NB4 (cell line): ENCODE data around the gene SCARB1.

Source experiments
- DNase-seq: peaks from one replicate; pipeline ENCODE4 v3.0.0; 2010; ENCODE audit warnings: low read depth
- H3K4me3 ChIP-seq: one replicate; pipeline ENCODE4 v1.5.1; 2011; ENCODE audit warnings: mild to moderate bottlenecking, low read depth, low read length, moderate library complexity
- CTCF ChIP-seq: IDR thresholded peaks from one replicate; pipeline ENCODE4 v1.5.1; 2012; ENCODE audit warnings: low read depth, low read length
- MYC ChIP-seq: IDR thresholded peaks from 2 replicates; pipeline ENCODE4 v1.6.1; 2011; ENCODE audit warnings: low read depth, low read length
- POLR2A ChIP-seq: IDR thresholded peaks from 2 replicates; pipeline ENCODE4 v1.6.1; 2011; ENCODE audit warnings: mild to moderate bottlenecking; ENCODE audit not compliant: insufficient read length; ENCODE audit errors: extremely low read depth
- TF ChIP-seq, protein P1 (sequence below): IDR thresholded peaks from 2 replicates; pipeline ENCODE4 v1.6.1; 2011; ENCODE audit warnings: low read depth, low read length

Gene SCARB1

DNA sequence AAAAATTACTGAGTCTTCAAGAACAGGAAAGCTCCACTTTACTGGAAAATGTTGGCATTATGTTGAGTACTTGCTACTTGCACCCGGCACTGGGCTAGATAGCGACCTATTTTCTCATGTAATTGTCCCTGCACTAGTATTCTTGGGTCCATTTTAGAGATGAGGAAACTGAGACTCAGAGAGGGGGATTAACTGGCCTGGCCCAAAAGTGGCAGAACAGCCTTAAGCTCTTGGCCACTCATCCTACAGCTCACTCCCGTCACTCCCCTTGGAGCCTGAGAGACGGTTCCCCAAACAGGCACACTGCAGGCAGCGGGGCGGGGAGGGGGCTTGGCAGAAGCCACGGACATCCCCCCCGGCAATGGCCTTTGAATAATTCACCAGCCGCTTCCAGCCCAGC, 113.9 kb downstream of the SCARB1 start:
- no peak for DNase-seq
- H3K4me3 ChIP-seq, result no peak overlapping the region
- TF ChIP-seq, protein P1, sequence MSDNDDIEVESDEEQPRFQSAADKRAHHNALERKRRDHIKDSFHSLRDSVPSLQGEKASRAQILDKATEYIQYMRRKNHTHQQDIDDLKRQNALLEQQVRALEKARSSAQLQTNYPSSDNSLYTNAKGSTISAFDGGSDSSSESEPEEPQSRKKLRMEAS, result no peak
- TF ChIP-seq CTCF, result no peak
- no peak for TF ChIP-seq POLR2A
- TF ChIP-seq MYC, result no peak

DNA sequence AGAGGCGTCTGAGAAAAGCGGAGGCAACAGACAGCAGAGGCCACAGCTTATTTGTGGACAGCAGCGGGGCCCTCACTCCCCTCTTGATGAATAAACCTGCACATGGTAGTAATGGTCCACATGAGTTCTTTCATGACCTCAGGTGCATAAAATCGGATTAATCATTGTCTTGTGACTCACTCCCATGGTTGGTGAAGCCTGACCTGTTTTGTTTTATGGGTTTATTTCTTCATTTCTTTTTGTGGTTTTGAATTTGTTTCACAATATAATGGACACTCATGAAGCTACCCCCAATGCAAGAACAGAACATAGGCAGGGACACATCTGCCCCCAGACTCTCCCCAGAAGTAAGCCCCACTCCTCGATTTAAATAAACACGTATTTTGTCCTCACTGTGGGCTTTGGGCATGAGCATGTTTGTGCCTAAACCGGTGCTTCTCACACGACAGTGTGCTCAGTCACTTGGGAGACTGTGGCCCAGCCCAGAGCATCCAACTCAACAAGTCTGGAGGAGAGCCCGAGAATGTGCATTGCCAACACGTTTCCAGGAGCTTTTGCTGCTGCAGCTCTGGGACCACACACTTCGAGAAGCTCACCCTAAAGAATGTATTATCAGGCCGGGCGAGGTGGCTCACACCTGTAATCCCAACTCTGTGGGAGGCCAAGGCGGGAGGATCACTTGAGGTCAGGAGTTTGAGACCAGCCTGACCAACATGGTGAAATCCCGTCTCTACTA, 116.1 kb downstream of the SCARB1 start:
- peak; percentile 87 for DNase-seq
- TF ChIP-seq POLR2A (no peak), MYC (peak; percentile 44), CTCF (no peak)
- TF ChIP-seq, protein P1, result peak; percentile 49; the same call in 1 of the 2 replicates
- no peak overlapping the region for H3K4me3 ChIP-seq

- DNase-seq, result no peak
- no peak overlapping the region for H3K4me3 ChIP-seq
- no peak for TF ChIP-seq MYC
- TF ChIP-seq CTCF, result no peak
- TF ChIP-seq, protein P1, result no peak
- no peak for TF ChIP-seq POLR2A
Observed at GRCh38 chr12:124746649-124747425, 116.8 kb downstream of the SCARB1 start.

- no peak overlapping the region for H3K4me3 ChIP-seq
- TF ChIP-seq, protein P1, result peak; percentile 55
- TF ChIP-seq MYC, result no peak
- no peak for TF ChIP-seq CTCF
- no peak for TF ChIP-seq POLR2A
- peak; percentile 89 for DNase-seq
Observed at GRCh38 chr12:124745891-124746570, 117.6 kb downstream of the SCARB1 start.

- no peak for DNase-seq
- no peak overlapping the region for H3K4me3 ChIP-seq
- TF ChIP-seq, protein P1, result no peak
- TF ChIP-seq POLR2A, result no peak
Observed at GRCh38 chr12:124745465-124745890, 118.2 kb downstream of the SCARB1 start.
